Lower leg skin (tissue), 3 donors: ENCODE results near the gene ANGPTL7.

Source experiments
- CTCF ChIP-seq, 3 donors: fragments of 450-650 bp; IDR thresholded peaks; one replicate each; pipeline ENCODE4 v1.5.1; 2016; ENCODE audit warnings: antibody characterized with exemption in 3 of 3, mild to moderate bottlenecking in 3 of 3, moderate library complexity in 2 of 3
- POLR2A ChIP-seq, 2 donors: fragments of 450-650 bp; IDR thresholded peaks; one replicate each; pipeline ENCODE4 v1.6.1; 2016 to 2017; ENCODE audit warnings: antibody characterized with exemption in 2 of 2, mild to moderate bottlenecking in 1 of 2, moderate library complexity in 1 of 2

GRCh38 chr1:11152755-11153154 lies 36.4 kb upstream of the ANGPTL7 start:
- TF ChIP-seq CTCF (IDR thresholded peaks at IDR 0.05) (no peak), POLR2A (IDR thresholded peaks at IDR 0.05) (no peak)
